Naive thymus-derived CD4-positive, alpha-beta T cell (primary cell): ENCODE results near the gene ZNF181. TPM values are rescaled to one million over a fixed set of nuclear protein-coding genes. Genes with fewer than 3 reads are reported as not detected.

Source experiments
- ATAC-seq: fragments of 150-1000 bp; cut with Tn5 transposase; 2 replicates; pipeline ENCODE4 v1.10.0; 2021; ENCODE audit warnings: mild to moderate bottlenecking, moderate library complexity
- CTCF ChIA-PET: fragments of 350-600 bp; sonication (Branson Sonifier 250); formaldehyde crosslinking; loops from one replicate; lab custom pipeline; 2021; ENCODE audit warnings: antibody characterized with exemption; lab: Charles Lee
- POLR2A ChIA-PET: fragments of 350-600 bp; sonication (Branson Sonifier 250); formaldehyde crosslinking; loops from one replicate; lab custom pipeline; 2021; ENCODE audit warnings: antibody characterized with exemption, inconsistent platforms; lab: Charles Lee
- DNase-seq, 9 donors: peaks; one replicate each; pipeline versions ENCODE4 v3.0.0 to v3.0.0-alpha.2; 2020 to 2022; ENCODE audit warnings: mixed read lengths in 1 of 9
- H3K27ac ChIP-seq: one replicate; pipeline ENCODE4 v1.7.0; 2013; ENCODE audit warnings: mild to moderate bottlenecking, low read depth, low read length, moderate library complexity
- H3K27me3 ChIP-seq, 2 donors: one replicate each; pipeline ENCODE4 v1.7.0; 2013; ENCODE audit warnings: low read length in 2 of 2, mild to moderate bottlenecking in 2 of 2, moderate library complexity in 2 of 2; ENCODE audit not compliant: control insufficient read depth in 2 of 2, insufficient read depth in 2 of 2
- H3K36me3 ChIP-seq, 3 experiments: 1 replicate in 2 of 3; 2 replicates in 1 of 3; pipeline ENCODE4 v1.7.0; 2013; ENCODE audit warnings: low read length in 3 of 3, mild to moderate bottlenecking in 3 of 3, moderate library complexity in 1 of 3; ENCODE audit not compliant: insufficient read depth in 3 of 3, control insufficient read depth in 2 of 3
- H3K4me1 ChIP-seq, 2 donors: one replicate each; pipeline ENCODE4 v1.7.0; 2013; ENCODE audit warnings: low read length in 2 of 2, mild to moderate bottlenecking in 2 of 2, moderate library complexity in 1 of 2; ENCODE audit not compliant: control insufficient read depth in 2 of 2, insufficient read depth in 2 of 2
- H3K4me3 ChIP-seq: 2 replicates; pipeline ENCODE4 v1.7.0; 2013; ENCODE audit warnings: mild to moderate bottlenecking, low read length
- H3K9me3 ChIP-seq, 3 experiments: 1 replicate in 2 of 3; 2 replicates in 1 of 3; pipeline ENCODE4 v1.7.0; 2013; ENCODE audit warnings: low read length in 3 of 3; ENCODE audit not compliant: control insufficient read depth in 2 of 3
- H3K27ac Mint-ChIP-seq, 9 donors: one replicate each; pipeline ENCODE4 v1.8.0; 2020 to 2022; ENCODE audit warnings: mixed read lengths in 9 of 9, mild to moderate bottlenecking in 8 of 9, moderate library complexity in 5 of 9, inconsistent platforms in 2 of 9
- H3K27me3 Mint-ChIP-seq, 5 donors: one replicate each; pipeline ENCODE4 v1.8.0; 2021 to 2022; ENCODE audit warnings: mixed read lengths in 5 of 5, mild to moderate bottlenecking in 1 of 5
- H3K36me3 Mint-ChIP-seq, 5 donors: one replicate each; pipeline ENCODE4 v1.8.0; 2020 to 2022; ENCODE audit warnings: mixed read lengths in 5 of 5, mild to moderate bottlenecking in 3 of 5, inconsistent platforms in 1 of 5
- H3K4me1 Mint-ChIP-seq, 7 donors: one replicate each; pipeline ENCODE4 v1.8.0; 2020 to 2022; ENCODE audit warnings: mixed read lengths in 7 of 7, mild to moderate bottlenecking in 3 of 7, inconsistent platforms in 1 of 7
- H3K4me3 Mint-ChIP-seq, 10 donors: one replicate each; pipeline ENCODE4 v1.8.0; 2020 to 2022; ENCODE audit warnings: mild to moderate bottlenecking in 10 of 10, mixed read lengths in 10 of 10, moderate library complexity in 6 of 10, inconsistent platforms in 2 of 10
- H3K9me3 Mint-ChIP-seq, 11 donors: one replicate each; pipeline ENCODE4 v1.8.0; 2020 to 2022; ENCODE audit warnings: mixed read lengths in 11 of 11, mild to moderate bottlenecking in 4 of 11, inconsistent platforms in 1 of 11, moderate library complexity in 1 of 11
- intact Hi-C, 2 donors: fragments of 100-400 bp; cut with micrococcal nuclease; formaldehyde crosslinking; loops; one replicate each; pipeline ENCODE4 v1.15.1; 2023
- polyA plus RNA-seq, 2 donors: library from polyadenylated mRNA; unstranded; fragments of 300-500 nt; fragmentation: Illumina TruSeq; gene quantifications; one replicate each; pipeline ENCODE4 v1.2.3, GENCODE V29; 2021
- total RNA-seq, 6 experiments: library from RNA in 5 of 6; stranded (reverse) in 5 of 6; gene quantifications; 1 replicate in 5 of 6; 2 replicates in 1 of 6; pipeline ENCODE4 v1.2.3 and lab custom pipeline; 2021 to 2026

Gene ZNF181
- total and polyA plus RNA-seq, 7 experiments from 2014 or later = 4.8 to 36.0 (median 25.5) TPM

DNA sequence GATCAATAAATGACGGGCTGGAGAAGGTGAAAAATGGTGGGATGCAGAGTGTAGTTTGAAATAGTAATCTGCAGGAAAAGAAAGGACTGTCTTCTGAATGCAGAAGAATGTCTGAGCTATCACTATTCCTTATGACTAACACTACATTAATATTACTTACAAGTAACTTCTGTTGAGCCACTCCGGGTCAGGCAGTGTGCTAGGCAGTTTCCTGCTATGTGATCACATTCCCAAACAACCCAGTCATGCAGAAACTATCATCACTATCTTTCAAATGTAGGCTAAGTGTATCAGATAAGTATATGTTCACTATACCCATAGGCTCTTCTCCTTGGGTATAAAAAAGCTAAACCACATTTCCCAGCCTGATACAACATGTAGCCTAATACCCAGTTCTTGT lies 32.3 kb downstream of the ZNF181 start:
- intact Hi-C loops = no loop called here
- H3K4me1 ChIP-seq = peaks cover 0 to under 1% of the 10 kb centered on the region in 2 donors
- no peak overlapping the region for H3K27ac ChIP-seq
- peaks cover 6 to 32% (median 7%) of the 10 kb centered on the region in 3 experiments for H3K9me3 ChIP-seq
- Mint-ChIP-seq H3K4me3 (no peak overlapping the region), H3K27me3 (no peaks in the 10 kb centered on the region), H3K36me3 (peaks cover 26 to 90% (median 70%) of the 10 kb centered on the region in 5 donors), H3K9me3 (peaks cover 12 to 55% (median 38%) of the 10 kb centered on the region in 11 donors), H3K4me1 (peaks cover under 1 to 4% (median 2%) of the 10 kb centered on the region in 7 donors), H3K27ac (no peak overlapping the region)
- peaks cover 6 to 70% (median 15%) of the 10 kb centered on the region in 3 experiments for H3K36me3 ChIP-seq
- DNase-seq = no peak
- ATAC-seq = no peak
- CTCF ChIA-PET = no interaction called here
- H3K27me3 ChIP-seq = no peaks in the 10 kb centered on the region
- POLR2A ChIA-PET = no interaction called here
- H3K4me3 ChIP-seq = no peak overlapping the region

DNA sequence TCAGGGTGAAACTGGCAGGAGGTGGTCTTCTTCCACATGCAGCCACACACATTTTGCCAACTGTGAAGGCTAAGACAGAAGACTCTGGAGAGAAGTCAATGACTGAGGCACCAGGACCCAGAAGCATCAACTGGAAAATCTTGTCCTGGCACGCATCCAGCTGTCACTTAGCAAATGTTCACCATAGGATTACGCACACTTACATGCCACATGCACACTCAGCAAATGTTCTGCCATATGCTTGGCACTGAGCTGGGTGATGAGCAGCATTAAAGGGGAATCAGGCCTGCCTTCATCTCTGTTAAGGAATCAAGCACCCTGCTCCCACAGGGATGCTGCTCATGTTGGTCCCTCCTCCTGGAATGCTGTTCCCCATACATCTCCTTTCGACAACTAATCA lies 33.9 kb downstream of the ZNF181 start:
- Mint-ChIP-seq H3K4me1 (peaks cover 12 to 17% (median 14%) of the 10 kb centered on the region in 7 donors), H3K27ac (peak overlapping the region in 1 of 9 donors; percentile 25), H3K27me3 (no peaks in the 10 kb centered on the region), H3K4me3 (no peak overlapping the region), H3K36me3 (peaks cover 20 to 75% (median 64%) of the 10 kb centered on the region in 5 donors), H3K9me3 (peaks cover 12 to 41% (median 24%) of the 10 kb centered on the region in 11 donors)
- no peak for ATAC-seq
- intact Hi-C loops = no loop called here
- peaks cover 0 to 17% (median 7%) of the 10 kb centered on the region in 3 experiments for H3K9me3 ChIP-seq
- H3K4me1 ChIP-seq = peaks cover 7 to 10% of the 10 kb centered on the region in 2 donors
- POLR2A ChIA-PET = no interaction called here
- CTCF ChIA-PET = interaction anchor here (1.1 kb wide), 1 partner anchor 741 kb away, joined by 3 read pairs; no protein-coding TSS in a partner anchor
- no peaks in the 10 kb centered on the region for H3K27me3 ChIP-seq
- no peak for DNase-seq
- H3K27ac ChIP-seq = no peak overlapping the region
- peaks cover 6 to 56% (median 15%) of the 10 kb centered on the region in 3 experiments for H3K36me3 ChIP-seq
- H3K4me3 ChIP-seq = no peak overlapping the region

DNA sequence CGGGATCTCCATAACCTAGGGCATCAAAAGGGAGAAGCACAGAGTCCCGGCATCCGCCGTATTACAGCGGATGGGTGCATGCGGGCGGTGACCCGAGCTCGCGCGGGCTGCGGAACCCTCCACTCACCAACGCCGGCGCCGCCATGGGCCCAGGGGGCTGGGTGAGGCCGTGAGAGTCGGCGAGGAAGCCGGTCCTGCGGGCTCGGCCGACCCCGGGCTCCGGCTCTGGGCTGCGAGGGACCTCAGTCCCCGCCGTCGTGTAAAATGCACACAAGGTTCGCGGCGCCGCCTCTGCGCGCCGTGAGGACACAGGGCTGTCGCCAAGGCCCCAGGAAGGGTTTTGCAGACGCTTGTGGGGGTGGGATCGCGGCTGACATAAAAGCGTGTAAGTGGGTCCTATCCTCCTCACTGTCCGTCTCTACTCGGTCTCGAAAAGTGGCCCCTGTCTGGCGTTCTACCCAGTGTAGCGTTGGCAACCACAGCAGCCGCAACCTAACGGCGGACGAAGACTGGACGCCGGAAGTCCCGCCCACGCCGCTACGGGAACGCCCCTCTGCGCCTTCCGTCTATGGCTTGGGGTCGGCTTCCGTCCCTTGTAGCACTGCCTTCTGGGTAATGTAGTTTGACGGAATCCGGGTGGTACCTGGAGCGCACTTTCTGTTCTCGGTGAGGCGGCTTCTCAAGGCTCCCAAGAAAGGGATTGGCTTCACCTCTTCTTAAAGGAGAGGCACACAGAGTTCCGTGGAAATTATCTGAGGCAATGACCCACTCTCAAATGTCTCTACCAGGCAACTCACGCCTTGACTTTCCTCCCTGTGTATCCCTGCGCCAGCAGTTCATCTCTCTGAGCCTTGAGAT lies 38.9 kb downstream of the ZNF181 start, which contains the start of gene ZNF599:
ZNF599 (minus strand) TSS at position 519 of the 858 bp plus-strand sequence; CDS start at position 145, 374 bp downstream.
- H3K4me3 ChIP-seq = peak within 1 kb of the TSS; percentile 88
- H3K27me3 Mint-ChIP-seq = peaks cover 0 to 15% (median 5%) of the 10 kb centered on the region in 5 donors
- CTCF ChIA-PET = interaction anchor here (1.3 kb wide), 1 partner anchor 241 kb away, joined by 3 read pairs; no protein-coding TSS in a partner anchor

DNA sequence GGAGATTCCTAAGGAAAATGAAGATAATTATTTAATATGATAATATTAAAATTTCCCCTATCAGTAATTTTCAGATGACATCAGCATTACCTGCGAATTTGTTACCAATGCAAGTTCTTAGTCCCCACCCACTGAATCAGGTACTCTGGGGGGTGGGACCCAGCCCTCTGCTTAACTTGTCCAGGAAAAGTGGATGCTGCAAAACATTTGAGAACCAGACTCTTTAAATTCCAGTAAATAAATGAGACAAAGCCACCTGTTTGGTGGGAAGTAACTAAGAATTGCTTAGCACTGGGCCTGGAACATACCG lies 39.5 kb downstream of the ZNF181 start:
- no peak for ATAC-seq
- no peak overlapping the region for H3K27ac ChIP-seq
- Mint-ChIP-seq H3K27me3 (peaks cover 0 to 15% (median 5%) of the 10 kb centered on the region in 5 donors), H3K36me3 (peaks cover 0 to 31% (median 16%) of the 10 kb centered on the region in 5 donors), H3K4me3 (peak overlapping the region; percentile 92 to 99 (median 96)), H3K9me3 (peaks cover 0 to 23% (median 4%) of the 10 kb centered on the region in 11 donors), H3K4me1 (peaks cover 13 to 21% (median 20%) of the 10 kb centered on the region in 7 donors), H3K27ac (peak overlapping the region in 4 of 9 donors; percentile 84 to 97 (median 92))
- no peak for DNase-seq
- H3K27me3 ChIP-seq = no peaks in the 10 kb centered on the region
- H3K9me3 ChIP-seq = no peaks in the 10 kb centered on the region
- peaks cover 7 to 10% of the 10 kb centered on the region in 2 donors for H3K4me1 ChIP-seq
- intact Hi-C loops = loop anchor here (1.0 to 10.0 kb wide), 7 partner anchors 39 to 239 kb away; partner anchors contain the start of genes SCGB2B2 (in 2 of the 2), ZNF30 (in 2 of the 2), ZNF302 (in 2 of the 2) and ZNF181 (in 1 of the 2)
- POLR2A ChIA-PET = interaction anchor here (1.2 kb wide), 1 partner anchor 86 kb away, joined by 3 read pairs; no protein-coding TSS in a partner anchor
- peak overlapping the region; percentile 88 for H3K4me3 ChIP-seq
- CTCF ChIA-PET = no interaction called here
- H3K36me3 ChIP-seq = peaks cover 0 to 8% (median 0%) of the 10 kb centered on the region in 3 experiments

More for the DNA sequence above, 38.9 kb downstream of the ZNF181 start, which contains the start of gene ZNF599:
- Histone ChIP-seq H3K9me3 (no peaks in the 10 kb centered on the region), H3K4me1 (peaks cover 7 to 10% of the 10 kb centered on the region in 2 donors), H3K27me3 (no peaks in the 10 kb centered on the region), H3K27ac (peak within 1 kb of the TSS; percentile 81), H3K36me3 (peaks cover 0 to 12% (median 0%) of the 10 kb centered on the region in 3 experiments)
- POLR2A ChIA-PET = interaction anchor here (0.8 to 1.6 kb wide), 5 partner anchors 16 to 240 kb away, joined by 3 to 7 read pairs (median 3); partner anchors contain the start of genes ZNF181, ZNF302 and ZNF792
- ATAC-seq (peak; percentile 99), DNase-seq (peak; percentile 72 to 89 (median 87))
- peaks cover 13 to 21% (median 20%) of the 10 kb centered on the region in 7 donors for H3K4me1 Mint-ChIP-seq
- H3K27ac Mint-ChIP-seq = peak within 1 kb of the TSS; percentile 84 to 97 (median 95)
- peak within 1 kb of the TSS; percentile 92 to 99 (median 96) for H3K4me3 Mint-ChIP-seq
- H3K36me3 Mint-ChIP-seq = peaks cover 0 to 36% (median 21%) of the 10 kb centered on the region in 5 donors
- intact Hi-C loops = loop anchor here (1.0 to 10.0 kb wide), 7 partner anchors 39 to 239 kb away; partner anchors contain the start of genes SCGB2B2 (in 2 of the 2), ZNF30 (in 2 of the 2), ZNF302 (in 2 of the 2) and ZNF181 (in 1 of the 2)
- H3K9me3 Mint-ChIP-seq = peaks cover 0 to 25% (median 4%) of the 10 kb centered on the region in 11 donors

DNA sequence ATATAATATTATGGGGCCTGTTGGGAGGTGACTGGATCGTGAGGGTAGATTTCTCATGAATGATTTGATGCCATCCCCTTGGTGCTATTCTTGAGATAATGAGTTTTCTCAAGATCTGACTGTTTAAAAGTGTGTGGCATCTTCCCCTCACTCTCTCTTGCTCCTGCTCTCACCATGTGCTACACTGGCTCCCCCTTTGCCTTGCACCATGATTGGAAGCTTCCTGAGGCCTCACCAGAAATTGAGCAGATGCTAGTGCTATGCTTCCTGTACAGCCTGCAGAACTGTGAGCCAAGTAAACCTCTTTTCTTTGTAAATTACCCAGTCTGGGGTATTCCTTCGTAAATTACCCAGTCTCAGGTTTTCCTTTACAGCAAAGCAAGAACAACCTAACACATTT lies 40.8 kb downstream of the ZNF181 start:
- H3K9me3 Mint-ChIP-seq = peaks cover 0 to 24% (median 7%) of the 10 kb centered on the region in 11 donors
- Histone ChIP-seq H3K4me3 (no peak overlapping the region), H3K27me3 (no peaks in the 10 kb centered on the region), H3K27ac (no peak overlapping the region), H3K9me3 (no peaks in the 10 kb centered on the region), H3K36me3 (no peaks in the 10 kb centered on the region), H3K4me1 (peaks cover 7 to 10% of the 10 kb centered on the region in 2 donors)
- DNase-seq (no peak), ATAC-seq (no peak)
- H3K4me1 Mint-ChIP-seq = peaks cover 13 to 21% (median 20%) of the 10 kb centered on the region in 7 donors
- CTCF ChIA-PET = no interaction called here
- no peak overlapping the region for H3K27ac Mint-ChIP-seq
- no peak overlapping the region for H3K4me3 Mint-ChIP-seq
- peaks cover 0 to 25% (median 12%) of the 10 kb centered on the region in 5 donors for H3K36me3 Mint-ChIP-seq
- POLR2A ChIA-PET = interaction anchor here (1.0 kb wide), 1 partner anchor 98 kb away, joined by 3 read pairs; the partner anchor contains the start of genes SCGB2B2 and ZNF302
- intact Hi-C loops = loop anchor here (5.0 to 10.0 kb wide), 2 partner anchors 150 to 237 kb away; partner anchors contain the start of gene ZNF30 (in 1 of the 2)
- H3K27me3 Mint-ChIP-seq = peaks cover 0 to 15% (median 5%) of the 10 kb centered on the region in 5 donors

DNA sequence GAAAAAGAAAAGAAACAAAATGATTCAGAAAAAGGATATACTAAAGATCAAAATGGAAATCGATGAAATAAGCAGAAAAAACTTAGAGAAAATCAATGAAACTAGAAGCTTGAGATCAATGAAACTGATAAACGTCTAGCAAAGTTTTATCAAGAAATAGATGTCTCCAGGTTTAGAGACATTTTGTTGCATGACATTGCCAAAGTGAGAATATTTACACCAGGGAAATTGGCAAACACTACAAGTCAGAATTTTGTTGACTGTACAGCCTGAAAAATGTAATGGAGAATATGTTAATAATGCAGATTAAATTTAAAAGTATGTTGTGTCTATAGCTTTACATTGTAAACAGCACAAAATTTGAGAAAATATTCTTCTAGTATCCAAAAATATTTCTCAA lies 44.3 kb downstream of the ZNF181 start:
- Mint-ChIP-seq H3K27me3 (peaks cover 0 to 15% (median 5%) of the 10 kb centered on the region in 5 donors), H3K9me3 (peaks cover 0 to 22% (median 7%) of the 10 kb centered on the region in 11 donors), H3K4me1 (peaks cover 0 to 5% (median under 1%) of the 10 kb centered on the region in 7 donors), H3K4me3 (no peak overlapping the region), H3K27ac (no peak overlapping the region), H3K36me3 (peaks cover 0 to 15% (median 3%) of the 10 kb centered on the region in 5 donors)
- Histone ChIP-seq H3K36me3 (no peaks in the 10 kb centered on the region), H3K27me3 (no peaks in the 10 kb centered on the region), H3K4me1 (no peaks in the 10 kb centered on the region), H3K27ac (no peak overlapping the region), H3K9me3 (no peaks in the 10 kb centered on the region), H3K4me3 (no peak overlapping the region)
- intact Hi-C loops = loop anchor here in 1 of 2 donors (10.0 kb wide), 1 partner anchor 146 kb away; the partner anchor contains the start of gene ZNF30
- DNase-seq (no peak), ATAC-seq (no peak)
- CTCF ChIA-PET = no interaction called here
- POLR2A ChIA-PET = no interaction called here
